Right lobe of liver (tissue), 6 donors: ENCODE results near the gene MACROH2A1. TPM values are rescaled to one million over a fixed set of nuclear protein-coding genes. Genes with fewer than 3 reads are reported as not detected.
A peak's percentile ranks its signal among the peaks of the same experiment; 100 is the strongest.

ENCODE experiments used
- ATAC-seq, 4 donors: fragments of 200-7000 bp; cut with Tn5 transposase; one replicate each; pipeline ENCODE4 v1.9.1; 2020; ENCODE audit warnings: mild to moderate bottlenecking in 4 of 4, moderate library complexity in 4 of 4
- DNase-seq, 3 donors: peaks; one replicate each; pipeline ENCODE4 v3.0.0-alpha.2; 2020
- H3K27ac ChIP-seq, 3 donors: fragments of 200-600 bp; one replicate each; pipeline ENCODE4 v1.8.0; 2022
- H3K27me3 ChIP-seq, 2 donors: fragments of 200-600 bp; one replicate each; pipeline ENCODE4 v1.8.0; 2022
- H3K36me3 ChIP-seq, 4 donors: fragments of 200-600 bp; sonication (generic) in 1 of 4; one replicate each; pipeline versions ENCODE4 v1.5.1 to v1.8.0; 2017 to 2022; ENCODE audit warnings: control low read depth in 1 of 4
- H3K4me1 ChIP-seq, 4 donors: fragments of 200-600 bp; sonication (generic) in 1 of 4; one replicate each; pipeline versions ENCODE4 v1.5.1 to v1.8.0; 2017 to 2022; ENCODE audit warnings: control low read depth in 1 of 4
- H3K4me3 ChIP-seq, 3 donors: fragments of 200-600 bp; one replicate each; pipeline ENCODE4 v1.8.0; 2022
- H3K9me3 ChIP-seq, 4 donors: fragments of 200-600 bp; sonication (generic) in 1 of 4; one replicate each; pipeline versions ENCODE4 v1.5.1 to v1.8.0; 2017 to 2022; ENCODE audit warnings: control low read depth in 1 of 4
- POLR2A ChIP-seq: fragments of 450-650 bp; IDR thresholded peaks from one replicate; pipeline ENCODE4 v1.6.1; 2017; ENCODE audit warnings: antibody characterized with exemption, mild to moderate bottlenecking
- WGBS: methylation state at CpG from one replicate; pipeline ENCODE4 v1.1.6; 2018; ENCODE audit warnings: low coverage, low lambda C conversion rate; ENCODE audit not compliant: insufficient coverage; ENCODE audit errors: missing lambda C conversion rate; 5-methylcytosine and 5-hydroxymethylcytosine counted together
- intact Hi-C, 2 donors: fragments of 100-400 bp; cut with DNase I; formaldehyde crosslinking; loops; one replicate each; pipeline versions ENCODE4 v1.11.2 to v1.14.1; 2022
- total RNA-seq, 6 experiments: library from RNA; depleted of rRNA in 2 of 6; stranded (reverse); fragments of >200 nt in 2 of 6; fragmentation: NEBNext Ultra II Directional in 3 of 6; extraction: Animal tissue kit (Norgen Biotek cat#: 25700) in 3 of 6; gene quantifications; one replicate each; pipeline versions ENCODE4 v1.1.0 to v1.2.4, GENCODE V29; 2016 to 2023
- TF ChIP-seq, protein P1 (sequence below), 4 donors: fragments of 200-600 bp in 3 of 4; fragments of 450-650 bp in 1 of 4; IDR thresholded peaks; one replicate each; pipeline versions ENCODE4 v1.5.1 to v1.8.0; 2016 to 2022; ENCODE audit warnings: antibody characterized with exemption in 4 of 4, mild to moderate bottlenecking in 2 of 4
- donor health status: DM: no; HTN: yes; CAD: no.
- donor health status: DM: no; HTN: no; CAD: no.
- donor health status: DM: no; HTN: no; CAD: no.
- donor health status: DM: no; HTN: yes; CAD: no.
- donor health status: DM: no; HTN: yes; CAD: no.

MACROH2A1 gene
- total RNA-seq, 6 experiments from 2014 or later, result 40.0 to 113 (median 51.6) TPM

DNA sequence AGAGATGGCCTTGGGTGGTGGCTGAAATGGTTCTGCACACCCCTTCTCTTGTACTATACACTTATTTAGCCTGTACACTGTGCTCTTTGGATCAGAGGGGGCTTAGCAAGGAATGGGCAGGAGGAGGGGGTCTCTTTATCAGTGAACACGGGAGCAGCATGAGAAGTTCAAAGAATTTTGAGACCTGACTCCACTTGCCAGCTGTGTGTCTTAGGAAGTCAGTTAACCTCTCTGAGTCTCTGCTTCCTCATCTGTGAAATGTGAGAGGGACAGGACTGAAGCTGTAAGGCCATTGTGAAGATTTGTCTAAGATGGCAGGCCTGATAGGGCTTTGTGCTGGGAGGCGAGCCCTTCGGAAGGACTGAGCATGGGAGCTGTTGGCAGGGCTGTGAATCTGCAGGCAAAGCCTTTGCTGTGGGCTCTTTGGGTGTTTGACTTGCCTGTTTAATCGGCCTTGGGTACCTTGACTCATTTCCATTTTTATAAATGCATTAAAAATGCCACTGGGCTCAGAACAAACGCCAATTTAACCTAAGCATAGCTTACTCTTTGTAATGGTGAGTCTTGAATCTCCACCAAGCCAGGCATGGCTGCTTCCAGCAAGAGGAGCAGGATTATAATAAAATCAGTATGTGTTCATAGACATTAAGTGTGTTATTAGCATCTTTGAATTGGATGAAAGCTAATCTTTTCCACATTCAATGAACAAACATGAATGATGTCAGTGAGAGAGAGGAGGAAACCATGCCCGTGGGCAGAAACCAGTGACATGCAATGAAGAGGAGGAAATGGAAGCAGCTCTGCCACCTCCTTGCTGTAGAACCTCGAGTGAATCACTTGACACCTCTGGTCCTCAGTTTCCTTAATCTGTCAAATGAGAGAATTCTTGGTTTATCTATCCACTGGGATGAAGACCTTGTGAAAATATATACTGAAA, 89.4 kb downstream of the MACROH2A1 start:
- TF ChIP-seq, protein P1, sequence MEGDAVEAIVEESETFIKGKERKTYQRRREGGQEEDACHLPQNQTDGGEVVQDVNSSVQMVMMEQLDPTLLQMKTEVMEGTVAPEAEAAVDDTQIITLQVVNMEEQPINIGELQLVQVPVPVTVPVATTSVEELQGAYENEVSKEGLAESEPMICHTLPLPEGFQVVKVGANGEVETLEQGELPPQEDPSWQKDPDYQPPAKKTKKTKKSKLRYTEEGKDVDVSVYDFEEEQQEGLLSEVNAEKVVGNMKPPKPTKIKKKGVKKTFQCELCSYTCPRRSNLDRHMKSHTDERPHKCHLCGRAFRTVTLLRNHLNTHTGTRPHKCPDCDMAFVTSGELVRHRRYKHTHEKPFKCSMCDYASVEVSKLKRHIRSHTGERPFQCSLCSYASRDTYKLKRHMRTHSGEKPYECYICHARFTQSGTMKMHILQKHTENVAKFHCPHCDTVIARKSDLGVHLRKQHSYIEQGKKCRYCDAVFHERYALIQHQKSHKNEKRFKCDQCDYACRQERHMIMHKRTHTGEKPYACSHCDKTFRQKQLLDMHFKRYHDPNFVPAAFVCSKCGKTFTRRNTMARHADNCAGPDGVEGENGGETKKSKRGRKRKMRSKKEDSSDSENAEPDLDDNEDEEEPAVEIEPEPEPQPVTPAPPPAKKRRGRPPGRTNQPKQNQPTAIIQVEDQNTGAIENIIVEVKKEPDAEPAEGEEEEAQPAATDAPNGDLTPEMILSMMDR (IDR thresholded peaks at IDR 0.05), result no peak
- TF ChIP-seq POLR2A, result no peak
- DNase-seq, result no peak
- Histone ChIP-seq H3K27me3 (no peaks in the 10 kb centered on the region), H3K27ac (peak overlapping the region in 1 of 3 donors; percentile 37), H3K4me3 (no peak overlapping the region), H3K4me1 (peaks cover 0 to 17% (median 2%) of the 10 kb centered on the region in 4 donors), H3K9me3 (no peaks in the 10 kb centered on the region), H3K36me3 (no peaks in the 10 kb centered on the region)
- intact Hi-C loops, result no loop called here
- ATAC-seq, result peak in 1 of 4 donors; percentile 11
- 76% methylated on average over 6 of the region's 7 CpGs for WGBS

GRCh38 chr5:135308752-135309151, 90.3 kb downstream of the MACROH2A1 start:
- ATAC-seq (no peak), DNase-seq (no peak)
- Histone ChIP-seq H3K36me3 (no peaks in the 10 kb centered on the region), H3K9me3 (no peaks in the 10 kb centered on the region), H3K4me3 (no peak overlapping the region), H3K27ac (no peak overlapping the region), H3K27me3 (no peaks in the 10 kb centered on the region), H3K4me1 (peaks cover 0 to 17% (median 2%) of the 10 kb centered on the region in 4 donors)
- TF ChIP-seq POLR2A, result no peak
- TF ChIP-seq, protein P1 (IDR thresholded peaks at IDR 0.05), result no peak
- 75% methylated on average over 5 of the region's 5 CpGs for WGBS
- intact Hi-C loops, result no loop called here

GRCh38 chr5:135308245-135308644, 90.8 kb downstream of the MACROH2A1 start:
- ATAC-seq, result no peak
- peaks cover 0 to 17% (median 2%) of the 10 kb centered on the region in 4 donors for H3K4me1 ChIP-seq
- no peaks in the 10 kb centered on the region for H3K27me3 ChIP-seq
- WGBS, result 87% methylated on average over 6 of the region's 7 CpGs
- H3K9me3 ChIP-seq, result no peaks in the 10 kb centered on the region
- DNase-seq, result no peak
- no peaks in the 10 kb centered on the region for H3K36me3 ChIP-seq
- TF ChIP-seq POLR2A, result no peak
- TF ChIP-seq, protein P1 (IDR thresholded peaks at IDR 0.05), result no peak
- H3K4me3 ChIP-seq, result no peak overlapping the region
- no peak overlapping the region for H3K27ac ChIP-seq
- intact Hi-C loops, result no loop called here

GRCh38 chr5:135307143-135307903, 91.7 kb downstream of the MACROH2A1 start:
- no peak overlapping the region for H3K4me3 ChIP-seq
- WGBS, result 84% methylated on average over 9 of the region's 23 CpGs
- H3K36me3 ChIP-seq, result no peaks in the 10 kb centered on the region
- no peaks in the 10 kb centered on the region for H3K9me3 ChIP-seq
- peaks cover 0 to 17% (median 2%) of the 10 kb centered on the region in 4 donors for H3K4me1 ChIP-seq
- ATAC-seq, result no peak
- TF ChIP-seq, protein P1 (IDR thresholded peaks at IDR 0.05), result no peak
- no peak for TF ChIP-seq POLR2A
- no peaks in the 10 kb centered on the region for H3K27me3 ChIP-seq
- intact Hi-C loops, result no loop called here
- DNase-seq, result no peak
- H3K27ac ChIP-seq, result no peak overlapping the region
